ENCODE measurements around the gene NQO1.
A peak's percentile ranks its signal among the peaks of the same experiment; 100 is the strongest.
"Not testable (repeated sequence)": the region's sequence is repeated elsewhere in the genome, so short reads cannot be mapped to it uniquely, and the experiment has no call there.

The NQO1 gene

GRCh38 chr16:69726313-69727060, at the start of gene NQO1:
TSS of gene NQO1 (minus strand) at chr16:69726560. CDS start at chr16:69726439, 121 bp downstream.
- DNase-seq, result peak; percentile 92

GRCh38 chr16:69775563-69775962, 49.2 kb upstream of the NQO1 start:
- DNase-seq, result no peak

- DNase-seq, result no peak
These were observed 47.0 kb upstream of the NQO1 start for GRCh38 chr16:69773260-69773947.

- no peak for DNase-seq
These were observed 45.2 kb upstream of the NQO1 start for GRCh38 chr16:69771651-69771967.

GRCh38 chr16:69769404-69769803, 43.0 kb upstream of the NQO1 start:
- DNase-seq, result no peak

GRCh38 chr16:69768666-69769065, 42.3 kb upstream of the NQO1 start:
- no peak for DNase-seq

- DNase-seq, result no peak
These were observed 41.3 kb upstream of the NQO1 start for GRCh38 chr16:69767459-69768229.

- DNase-seq, result no peak
These were observed 37.2 kb upstream of the NQO1 start for GRCh38 chr16:69763599-69763942.

- no peak for DNase-seq
These were observed 36.6 kb upstream of the NQO1 start for GRCh38 chr16:69762814-69763598.

GRCh38 chr16:69761983-69762813, 35.8 kb upstream of the NQO1 start, which contains the start of gene WWP2:
TSS of gene WWP2 (plus strand) at chr16:69762332. CDS start at chr16:69787011, 24,679 bp downstream.
- peak; percentile 77 for DNase-seq

GRCh38 chr16:69757375-69757774, 31.0 kb upstream of the NQO1 start:
- not testable (repeated sequence) for DNase-seq

GRCh38 chr16:69756705-69757104, 30.3 kb upstream of the NQO1 start:
- no peak for DNase-seq

- peak; percentile 96 for DNase-seq
These were observed 28.3 kb upstream of the NQO1 start, which contains the start of gene NOB1 for GRCh38 chr16:69754469-69755310. TSS of gene NOB1 (minus strand) at chr16:69754926. CDS start at chr16:69754910, 16 bp downstream.

- no peak for DNase-seq
These were observed 27.7 kb upstream of the NQO1 start for GRCh38 chr16:69754143-69754468.

- no peak for DNase-seq
These were observed 22.5 kb upstream of the NQO1 start for GRCh38 chr16:69748694-69749345.

GRCh38 chr16:69747115-69747514, 20.8 kb upstream of the NQO1 start:
- no peak for DNase-seq

GRCh38 chr16:69745959-69746358, 19.6 kb upstream of the NQO1 start:
- no peak for DNase-seq

- no peak for DNase-seq
These were observed 18.9 kb upstream of the NQO1 start for GRCh38 chr16:69745232-69745612.

GRCh38 chr16:69744363-69745231, 18.2 kb upstream of the NQO1 start:
- no peak for DNase-seq
